HG03196 (cell line): ENCODE measurements around the gene KIF24.
"Not testable (repeated sequence)": the region's sequence is repeated elsewhere in the genome, so short reads cannot be mapped to it uniquely, and the experiment has no call there.

ENCODE experiments used
- ATAC-seq: cut with Tn5 transposase; IDR thresholded peaks from one replicate; pipeline ENCODE4 v1.9.1; 2021; ENCODE audit not compliant: unreplicated experiment

KIF24 gene

GRCh38 chr9:34332076-34332964, 3.3 kb upstream of the KIF24 start:
- no peak for ATAC-seq

- no peak for ATAC-seq
These were observed 2.1 kb upstream of the KIF24 start for GRCh38 chr9:34331196-34331595.

GRCh38 chr9:34328500-34328986, 525 bp downstream of the KIF24 start:
- no peak for ATAC-seq

- ATAC-seq: no peak
These were observed 2.4 kb downstream of the KIF24 start for GRCh38 chr9:34326690-34327089.

GRCh38 chr9:34322899-34323591, 6.0 kb downstream of the KIF24 start:
- no peak for ATAC-seq

GRCh38 chr9:34321451-34321850, 7.6 kb downstream of the KIF24 start:
- ATAC-seq: no peak

GRCh38 chr9:34318163-34318790, 10.8 kb downstream of the KIF24 start:
- no peak for ATAC-seq

GRCh38 chr9:34317436-34317835, 11.6 kb downstream of the KIF24 start:
- no peak for ATAC-seq

- no peak for ATAC-seq
These were observed 17.4 kb downstream of the KIF24 start for GRCh38 chr9:34311499-34312185.

- no peak for ATAC-seq
These were observed 18.9 kb downstream of the KIF24 start for GRCh38 chr9:34310215-34310614.

GRCh38 chr9:34308316-34308715, 20.8 kb downstream of the KIF24 start:
- not testable (repeated sequence) for ATAC-seq

- not testable (repeated sequence) for ATAC-seq
These were observed 28.0 kb downstream of the KIF24 start for GRCh38 chr9:34301064-34301463.

GRCh38 chr9:34292552-34292951, 36.5 kb downstream of the KIF24 start:
- ATAC-seq: no peak

- ATAC-seq: no peak
These were observed 37.6 kb downstream of the KIF24 start for GRCh38 chr9:34291423-34291822.

GRCh38 chr9:34291023-34291422, 38.0 kb downstream of the KIF24 start:
- no peak for ATAC-seq

GRCh38 chr9:34289159-34289558, 39.9 kb downstream of the KIF24 start:
- no peak for ATAC-seq

GRCh38 chr9:34282096-34282495, 47.0 kb downstream of the KIF24 start:
- no peak for ATAC-seq

GRCh38 chr9:34279411-34279810, 49.7 kb downstream of the KIF24 start:
- no peak for ATAC-seq
